NCI-H2081 (cell line): ENCODE results near the gene P3R3URF.

ENCODE experiments used
- DNase-seq, 2 experiments: peaks; one replicate each; lab custom pipeline; 2025; lab: John Stamatoyannopoulos, UW

The P3R3URF gene

GRCh38 chr1:46193984-46194570 lies 17.8 kb upstream of the P3R3URF start:
- no peak for DNase-seq

GRCh38 chr1:46193285-46193684 lies 17.0 kb upstream of the P3R3URF start:
- no peak for DNase-seq

- no peak for DNase-seq
Measured at GRCh38 chr1:46192171-46192570, 15.9 kb upstream of the P3R3URF start.

DNA sequence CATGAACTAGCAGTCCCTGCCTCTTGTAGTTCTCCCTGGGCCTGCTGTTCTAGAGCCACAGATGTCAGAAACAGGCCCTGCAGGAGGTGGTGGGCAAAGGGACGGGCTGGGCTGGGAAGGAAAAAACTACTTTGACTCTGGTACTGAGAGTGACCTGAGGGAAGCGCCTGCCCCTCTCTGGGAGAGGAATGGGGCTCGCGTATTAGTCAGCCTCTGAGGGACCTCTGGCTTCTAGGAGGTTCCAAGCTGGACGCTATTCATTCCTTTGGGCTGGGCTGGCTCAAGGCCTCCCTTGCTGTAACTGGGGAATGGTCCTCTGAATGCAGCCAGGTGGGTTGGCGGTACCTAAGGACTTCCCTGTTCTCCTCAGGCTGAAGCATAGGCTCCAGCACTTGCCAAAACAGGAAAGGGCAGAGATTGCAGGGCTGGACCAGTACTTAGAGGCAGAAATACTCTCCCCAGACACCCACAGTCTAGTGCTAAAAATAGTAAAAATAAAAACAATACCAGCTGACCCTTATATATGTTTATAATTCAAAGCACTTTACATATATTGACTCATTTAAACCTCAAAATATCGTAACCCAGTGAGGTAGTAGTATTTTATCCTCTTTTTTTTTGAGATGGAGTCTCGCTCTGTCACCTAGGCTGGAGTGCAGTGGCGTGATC lies 14.9 kb upstream of the P3R3URF start:
- no peak for DNase-seq

DNA sequence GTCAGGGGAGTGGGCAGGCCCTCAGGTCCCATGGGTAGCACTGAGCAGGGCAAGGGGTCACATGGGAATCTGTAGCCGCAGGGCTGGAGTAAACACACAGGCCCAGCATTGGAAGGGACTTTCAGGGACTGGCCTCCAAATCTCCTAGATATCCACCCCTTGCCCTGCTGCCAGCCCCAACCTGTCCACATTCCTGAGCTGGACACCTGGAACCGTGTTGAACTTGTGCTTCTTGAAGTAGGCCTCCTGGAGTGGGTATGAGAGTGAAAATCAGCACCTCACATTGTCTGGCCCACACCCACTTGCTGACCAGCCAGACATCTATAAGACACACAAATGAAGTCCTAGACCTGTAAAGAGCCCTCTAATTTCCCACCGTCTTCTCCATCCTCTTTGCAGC lies 14.3 kb upstream of the P3R3URF start:
- no peak for DNase-seq

- DNase-seq, result peak in 1 of 2 experiments; percentile 48
Measured at GRCh38 chr1:46188295-46189030, 12.2 kb upstream of the P3R3URF start.

- DNase-seq, result peak; percentile 53 to 76
Measured at GRCh38 chr1:46187106-46187869, 11.0 kb upstream of the P3R3URF start.

DNA sequence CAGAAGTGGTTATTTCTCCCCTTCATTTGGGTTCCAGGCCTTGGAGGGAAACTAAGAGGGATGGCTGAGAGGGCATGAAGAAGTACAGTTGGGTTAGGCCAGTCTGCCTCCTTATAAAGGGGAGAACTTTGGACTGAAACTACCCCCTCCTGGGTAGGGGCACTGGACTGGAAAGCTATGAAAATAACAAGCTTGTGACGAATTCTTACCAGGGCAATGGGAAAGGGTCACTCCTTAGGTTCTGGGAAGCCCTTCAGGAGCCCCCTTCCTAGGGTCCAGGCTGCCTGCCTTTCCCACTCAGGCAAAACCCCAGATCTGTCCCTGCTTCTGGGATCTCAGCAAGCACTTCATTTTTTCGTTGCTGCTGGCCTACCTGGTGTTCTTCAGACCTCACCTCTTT lies 9.8 kb upstream of the P3R3URF start:
- DNase-seq, result no peak

GRCh38 chr1:46184920-46185658 lies 8.8 kb upstream of the P3R3URF start:
- no peak for DNase-seq

DNA sequence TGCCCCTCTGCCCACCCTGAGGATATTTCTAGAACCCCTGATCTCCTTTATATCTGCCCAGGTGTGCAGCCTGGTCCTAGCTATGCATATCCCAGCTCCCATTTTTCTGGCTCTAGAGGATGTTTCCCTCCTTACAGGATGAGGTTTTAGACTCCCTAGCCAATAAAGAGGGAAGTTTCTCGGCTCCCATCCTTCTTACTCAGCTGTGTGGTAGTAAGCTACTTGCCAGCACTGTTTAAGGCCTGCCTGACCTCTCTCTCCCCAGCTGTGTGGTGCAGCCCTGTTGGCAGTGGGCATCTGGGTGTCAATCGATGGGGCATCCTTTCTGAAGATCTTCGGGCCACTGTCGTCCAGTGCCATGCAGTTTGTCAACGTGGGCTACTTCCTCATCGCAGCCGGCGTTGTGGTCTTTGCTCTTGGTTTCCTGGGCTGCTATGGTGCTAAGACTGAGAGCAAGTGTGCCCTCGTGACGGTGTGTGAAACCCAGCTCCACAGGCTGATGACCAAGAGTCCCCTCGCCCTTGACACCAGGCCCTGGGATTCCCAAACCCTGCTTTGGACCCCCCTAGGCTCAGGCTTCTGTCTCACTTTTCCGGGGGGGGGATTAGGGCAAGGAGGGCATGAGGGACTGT lies 7.8 kb upstream of the P3R3URF start:
- no peak for DNase-seq

- DNase-seq, result peak; percentile 57 to 74
Measured at GRCh38 chr1:46183079-46183847, 7.0 kb upstream of the P3R3URF start.

GRCh38 chr1:46181343-46182260 lies 5.3 kb upstream of the P3R3URF start:
- no peak for DNase-seq

DNA sequence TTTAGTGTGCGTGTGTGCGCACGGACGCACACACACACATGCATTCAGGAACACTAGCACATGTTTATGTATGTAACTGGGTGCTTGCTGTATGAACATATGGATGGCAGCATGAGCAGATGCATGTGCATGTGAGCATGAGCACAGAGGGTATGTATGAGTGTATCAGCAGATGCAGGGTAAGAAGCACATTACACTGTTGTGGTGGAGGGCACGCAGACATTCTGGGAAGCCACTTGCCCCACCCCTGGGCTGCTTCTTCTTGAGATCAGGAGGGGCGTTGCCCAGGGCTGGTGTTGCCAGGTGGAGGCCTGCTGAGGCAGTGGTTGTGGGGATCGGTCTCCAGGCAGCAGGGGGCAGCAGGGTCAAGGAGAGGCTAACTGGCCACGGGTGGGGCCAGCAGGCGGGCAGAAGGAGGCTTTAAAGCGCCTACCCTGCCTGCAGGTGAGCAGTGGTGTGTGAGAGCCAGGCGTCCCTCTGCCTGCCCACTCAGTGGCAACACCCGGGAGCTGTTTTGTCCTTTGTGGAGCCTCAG lies 3.9 kb upstream of the P3R3URF start:
- peak in 1 of 2 experiments; percentile 18 for DNase-seq

DNA sequence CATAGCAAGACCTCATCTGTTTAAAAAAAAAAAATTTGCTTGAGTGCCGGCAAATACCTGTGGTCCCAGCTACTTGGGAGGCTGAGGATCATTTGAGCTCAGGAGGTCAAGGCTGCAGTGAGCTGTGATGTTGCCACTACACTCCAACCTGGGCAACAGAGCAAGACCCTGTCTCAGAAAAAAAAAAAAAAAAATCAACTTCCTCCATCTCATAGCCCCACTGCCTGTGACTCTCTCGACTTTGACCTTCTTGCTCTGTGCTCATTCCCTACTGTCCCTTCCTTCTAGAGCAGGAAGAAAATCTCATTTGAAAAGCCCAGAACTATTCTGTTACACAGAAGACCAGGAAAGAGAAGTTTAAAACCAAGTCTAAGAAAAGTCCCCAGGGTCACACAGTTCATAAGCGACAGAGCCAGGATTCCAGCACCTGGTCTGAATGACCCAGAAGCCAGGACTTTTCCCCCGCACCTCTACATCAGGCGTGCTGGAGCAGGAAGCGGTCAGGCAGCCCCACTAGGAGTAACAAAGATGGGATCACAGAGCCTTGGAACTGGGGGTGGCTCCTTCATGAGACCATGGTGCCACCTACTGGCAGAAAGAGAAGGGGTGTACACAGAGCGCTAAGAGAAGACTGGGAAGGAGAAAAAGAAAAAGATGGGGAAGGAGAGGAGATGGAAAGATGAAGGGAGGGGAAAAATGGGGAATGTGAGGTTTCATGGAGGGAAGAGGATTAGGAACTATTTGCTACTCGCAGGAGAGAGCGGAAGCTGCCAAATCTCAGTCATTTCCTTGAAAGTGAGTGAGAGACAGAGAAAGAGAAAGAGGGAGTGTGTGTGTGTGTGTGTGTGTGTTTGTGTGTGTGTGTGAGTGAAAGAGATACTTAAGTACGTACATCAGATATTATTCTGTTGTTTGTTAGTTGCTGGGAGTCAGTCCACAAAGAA lies 3.1 kb upstream of the P3R3URF start:
- peak; percentile 84 to 92 for DNase-seq

GRCh38 chr1:46175243-46175642 lies 1.0 kb downstream of the P3R3URF start:
- DNase-seq, result no peak

- DNase-seq, result no peak
Measured at GRCh38 chr1:46174448-46175231, 1.6 kb downstream of the P3R3URF start, which contains the start of gene TSPAN1. TSPAN1 (plus strand) TSS chr1:46175087; CDS start chr1:46181108, 6,021 bp downstream.

GRCh38 chr1:46173361-46173856 lies 2.9 kb downstream of the P3R3URF start:
- no peak for DNase-seq
